GM18508 (cell line): ENCODE data around the gene APC2.

ENCODE experiments used
- ATAC-seq: cut with Tn5 transposase; IDR thresholded peaks from one replicate; pipeline ENCODE4 v1.9.1; 2021; ENCODE audit warnings: moderate number of reproducible peaks; ENCODE audit not compliant: insufficient read depth, unreplicated experiment

Gene APC2

DNA sequence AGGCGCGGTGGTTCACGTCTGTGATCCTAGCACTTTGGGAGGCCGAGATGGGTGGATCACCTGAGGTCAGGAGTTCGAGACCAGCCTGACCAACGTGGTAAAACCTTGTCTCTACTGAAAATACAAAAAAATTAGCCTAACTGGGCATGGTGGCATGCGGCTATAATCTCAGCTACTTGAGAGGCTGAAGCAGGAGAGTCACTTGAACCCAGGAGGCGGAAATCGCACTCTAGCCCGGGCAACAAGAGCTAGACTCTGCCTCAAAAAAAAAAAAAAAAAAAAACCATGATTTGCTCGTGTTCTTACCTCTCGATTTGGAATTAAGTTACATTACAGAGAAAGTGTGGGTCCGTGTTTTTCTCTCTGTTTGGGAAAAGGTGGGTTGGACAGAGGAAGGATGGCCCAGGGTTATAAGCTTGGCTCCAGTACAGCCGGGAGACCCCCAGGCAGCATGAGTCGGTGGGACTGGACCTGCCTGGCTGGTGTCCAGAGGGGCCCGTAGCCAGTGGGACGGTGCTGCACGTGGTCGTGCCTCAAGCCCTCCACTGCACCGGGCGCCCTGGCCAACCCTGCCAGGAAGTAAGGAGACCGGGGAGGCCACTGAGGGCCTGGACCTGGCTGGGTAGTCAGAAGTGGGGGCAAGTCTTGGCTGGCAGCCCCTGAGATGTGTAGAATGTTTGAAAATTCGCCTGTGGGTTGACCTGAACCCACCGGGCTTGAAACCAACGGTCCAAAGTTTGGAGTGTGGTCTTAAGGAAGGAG is 8.1 kb upstream of the APC2 start:
- ATAC-seq: no peak

DNA sequence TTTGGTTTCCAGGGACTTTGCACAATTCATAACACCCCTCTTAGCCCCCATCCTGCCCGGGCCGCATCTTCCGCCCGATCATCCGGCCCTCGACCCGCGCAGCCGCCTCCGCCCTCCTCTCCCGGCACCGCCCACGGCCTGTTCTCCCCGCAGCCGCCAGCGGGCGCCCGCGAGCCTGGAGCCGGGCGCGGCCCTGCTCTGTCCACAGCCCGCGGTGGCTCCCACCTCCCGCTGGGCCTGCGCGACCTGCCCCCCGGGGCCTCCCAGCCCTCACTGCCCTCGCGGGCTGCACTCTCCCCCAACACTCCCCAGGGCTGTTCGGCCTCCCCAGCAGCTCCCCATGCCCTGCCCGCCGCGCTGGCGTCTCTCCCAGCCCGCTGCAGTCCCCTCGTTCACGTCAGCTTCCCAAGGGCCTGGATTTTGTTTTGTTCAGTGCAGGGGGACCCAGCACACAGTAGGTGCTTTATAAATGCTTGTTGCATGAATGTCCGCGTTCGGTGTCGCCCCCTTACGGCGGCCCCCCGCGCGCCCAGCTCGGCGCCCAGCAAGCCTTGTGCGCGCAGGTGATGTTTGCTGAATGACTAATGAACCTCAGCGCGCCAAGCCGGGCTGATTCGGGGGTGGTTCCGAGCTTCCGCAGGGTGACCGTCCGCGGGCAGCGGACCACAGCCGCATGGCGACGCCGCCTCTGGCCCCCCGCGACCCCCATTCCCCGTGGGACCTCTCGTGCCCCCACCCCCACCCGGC is 4.6 kb upstream of the APC2 start:
- ATAC-seq: no peak

DNA sequence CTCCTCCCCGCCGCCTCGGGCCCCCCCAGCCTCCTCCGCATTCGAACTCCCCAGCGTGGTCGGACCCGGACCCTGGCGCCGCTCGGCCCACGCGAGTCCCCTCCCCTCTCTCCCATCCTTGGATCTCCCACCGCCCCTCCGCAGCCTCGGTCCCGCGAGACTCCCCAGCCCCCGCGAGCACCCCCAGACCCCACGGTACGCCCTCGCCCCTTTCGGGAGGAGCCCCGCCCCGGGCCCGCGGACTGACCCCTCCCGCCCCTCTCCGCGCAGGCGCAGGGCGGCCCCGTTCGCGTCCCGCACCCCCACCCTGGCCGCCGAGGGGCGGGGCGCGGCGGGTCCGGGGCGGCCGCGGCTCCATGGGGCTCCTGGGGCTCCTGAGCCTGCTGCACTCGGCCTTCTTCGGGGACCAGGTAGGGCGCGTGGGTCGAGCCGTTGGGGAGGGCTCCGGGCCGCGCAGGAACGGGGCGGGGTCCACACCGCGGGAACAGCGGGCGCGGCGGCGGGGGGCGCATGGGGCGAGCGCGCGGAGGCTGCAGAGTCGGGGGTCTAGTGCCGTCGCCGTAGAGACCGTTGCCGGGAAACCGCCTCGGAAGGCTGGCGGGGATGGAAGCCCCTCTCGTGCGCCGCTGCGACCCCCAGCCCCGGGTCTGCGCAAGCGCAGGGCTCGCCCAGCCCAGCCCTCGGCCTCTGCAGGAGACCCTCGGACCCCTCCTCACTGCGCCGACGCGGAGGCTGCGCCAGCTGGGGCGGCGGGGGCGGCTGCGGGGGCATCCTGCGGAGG is 3.8 kb upstream of the APC2 start:
- no peak for ATAC-seq

DNA sequence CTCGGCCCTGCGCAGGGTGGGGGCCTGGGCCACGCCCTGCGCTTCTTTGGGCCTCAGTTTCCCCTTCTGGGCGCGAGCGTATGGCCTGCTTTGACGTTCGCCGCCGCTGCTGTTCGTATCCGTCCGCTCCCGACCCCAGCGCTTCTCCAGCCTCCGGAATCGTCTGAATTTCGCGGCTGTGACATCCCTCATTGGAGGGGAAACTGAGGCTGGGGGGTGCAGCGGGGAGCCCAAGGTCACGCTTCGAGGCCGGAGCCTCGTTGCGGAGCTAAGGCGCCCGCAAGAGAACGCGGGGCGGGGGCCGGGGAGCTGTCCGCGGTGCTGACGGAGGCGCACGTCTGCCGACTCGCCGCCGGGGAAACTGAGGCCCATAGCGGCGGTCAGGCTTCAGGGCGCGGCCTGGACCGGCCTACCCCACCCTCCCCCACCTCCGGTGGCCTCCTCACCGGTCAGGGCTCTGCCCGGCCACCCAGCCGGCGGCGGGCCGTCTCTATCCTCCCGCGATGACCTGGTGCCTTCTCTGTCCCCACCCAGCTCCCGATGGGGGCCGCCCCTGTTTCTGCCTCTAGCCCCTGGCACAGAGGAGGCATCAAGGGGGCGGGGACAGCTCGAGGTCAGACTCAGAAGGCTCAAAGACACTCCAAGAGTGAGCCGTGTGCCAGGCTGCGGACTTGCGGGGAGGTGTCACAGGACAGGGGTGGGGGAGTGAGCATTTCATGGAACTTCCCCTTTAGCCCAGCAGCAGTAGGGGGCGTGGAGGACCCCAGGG is 3.0 kb upstream of the APC2 start:
- ATAC-seq: no peak

DNA sequence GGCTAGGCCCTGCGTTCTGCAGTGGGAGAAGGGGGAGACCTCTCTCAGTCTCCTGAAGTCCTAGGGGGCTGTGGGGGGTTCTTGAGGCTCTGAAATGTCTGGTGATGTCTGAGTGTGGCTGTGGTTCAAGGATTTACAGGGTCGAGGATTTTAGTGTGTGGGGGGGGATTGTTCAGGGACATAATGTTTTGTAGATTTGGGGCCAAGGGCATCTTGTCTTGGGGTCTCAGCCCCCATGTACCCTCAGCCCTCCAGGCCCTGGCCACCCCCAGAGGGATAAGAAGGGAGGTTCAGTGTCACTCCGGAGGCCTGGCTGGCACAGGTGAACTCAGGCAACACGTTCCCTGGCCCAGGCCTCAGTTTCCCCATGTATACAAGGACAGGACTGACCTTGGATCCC is 2.4 kb upstream of the APC2 start:
- no peak for ATAC-seq

DNA sequence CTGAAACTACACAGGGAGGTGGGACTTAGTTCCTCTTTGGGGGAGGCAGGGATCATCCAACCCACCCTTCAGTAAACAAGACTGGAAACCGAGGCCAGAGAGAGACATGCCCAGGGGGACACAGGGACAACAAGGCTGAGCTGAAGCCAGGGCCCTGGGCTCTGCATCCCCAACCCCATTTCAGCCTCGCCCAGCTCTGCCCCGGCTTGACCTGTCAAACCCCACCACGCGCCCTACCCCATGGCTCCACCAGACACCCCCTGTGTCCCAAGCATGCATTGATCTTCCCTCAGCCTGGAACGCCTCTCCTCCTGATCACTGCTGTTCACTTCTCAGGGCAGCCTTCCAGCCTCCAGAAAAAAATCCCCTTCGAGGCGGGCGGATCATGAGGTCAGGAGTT is 2.0 kb upstream of the APC2 start:
- no peak for ATAC-seq

DNA sequence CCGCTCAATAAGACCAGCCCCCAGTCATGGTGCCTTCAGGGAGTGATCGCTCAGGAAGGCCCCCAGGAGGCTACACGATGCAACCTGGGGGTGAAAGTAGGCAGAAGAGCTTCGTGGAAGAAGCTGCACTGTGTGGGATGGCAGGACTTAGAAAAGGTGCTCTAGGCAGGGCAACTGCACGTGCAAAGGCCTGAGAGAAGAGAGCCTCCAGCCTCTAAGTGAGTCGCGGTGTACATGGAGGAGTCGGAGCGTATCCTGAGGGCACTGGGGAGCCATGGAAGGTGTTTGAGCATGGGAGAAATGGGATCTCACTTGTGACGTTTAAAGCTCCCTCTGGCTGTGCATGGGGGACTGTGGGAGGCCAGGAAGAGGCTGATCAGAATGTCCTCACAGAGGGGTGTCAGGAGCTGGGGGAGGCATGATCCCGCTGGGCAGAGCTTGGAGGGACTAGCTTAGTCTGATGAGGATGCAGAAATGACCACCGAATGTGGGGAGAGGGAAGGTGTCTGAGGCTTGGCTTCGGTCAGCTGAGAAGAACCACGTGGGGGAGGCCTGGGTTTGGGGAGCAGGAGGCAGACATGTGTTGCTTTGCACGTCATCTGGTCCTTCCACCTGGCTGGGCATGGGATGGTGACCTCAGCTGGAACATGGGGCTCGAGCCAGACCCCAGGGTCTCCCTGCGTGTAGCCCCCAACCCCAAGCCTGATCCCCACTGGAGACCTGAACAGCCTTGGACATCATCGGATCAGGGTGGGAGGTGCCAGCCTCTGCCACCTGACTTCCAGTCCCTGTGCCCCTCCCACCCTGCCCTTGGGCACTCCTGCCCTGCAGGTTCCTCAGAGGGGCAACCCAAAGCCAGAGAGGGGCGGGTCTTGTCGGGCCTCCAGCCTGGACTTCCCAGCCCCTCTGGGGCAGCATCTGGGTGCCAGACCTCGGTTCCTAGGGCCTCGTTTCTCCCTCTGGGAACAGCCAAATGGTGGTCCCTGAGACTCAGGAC is 1.1 kb downstream of the APC2 start:
- no peak for ATAC-seq

DNA sequence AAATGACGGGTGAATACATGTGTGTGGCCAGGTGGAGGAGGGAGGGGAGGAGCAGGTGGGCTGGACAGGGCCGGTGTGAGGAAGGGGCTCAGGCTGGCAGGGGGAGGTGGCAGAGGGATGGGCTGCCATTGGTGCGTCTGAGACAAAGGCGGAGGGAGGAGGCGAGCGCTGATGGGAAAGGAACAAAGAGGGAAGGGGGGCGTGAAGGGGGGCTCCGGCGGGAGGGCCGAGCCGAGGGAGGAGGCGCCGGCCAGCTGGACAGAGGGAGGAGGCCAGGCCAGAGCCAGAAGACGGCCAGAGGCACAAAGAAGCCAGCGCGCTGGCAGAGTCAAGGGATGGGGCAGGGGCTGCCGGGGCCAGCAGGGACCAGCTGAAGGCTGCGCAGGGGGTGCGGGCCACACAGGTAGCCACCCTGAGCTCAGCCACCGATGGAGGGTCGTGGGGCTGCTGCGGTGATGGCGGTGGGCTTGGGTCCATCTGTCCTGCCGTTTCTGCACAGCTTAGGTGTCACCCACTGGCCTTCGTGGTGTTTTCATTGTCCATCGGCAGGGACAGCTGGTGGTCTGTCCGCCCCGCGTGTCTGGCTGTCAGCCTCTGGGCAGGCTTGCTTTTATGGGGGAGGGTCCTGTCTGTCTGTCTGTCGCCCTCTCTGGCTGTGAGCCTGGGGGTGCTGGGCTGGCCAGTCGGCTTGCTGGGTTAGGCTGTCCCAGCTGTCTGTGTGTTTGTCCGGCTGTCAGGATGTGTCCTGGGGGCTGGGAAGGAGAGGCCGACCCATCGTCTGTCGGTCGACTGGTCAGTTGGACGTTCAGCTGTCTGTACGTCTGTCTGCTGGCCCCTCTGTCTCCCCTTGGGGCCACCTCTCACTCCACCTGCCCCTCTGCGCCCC is 2.2 kb downstream of the APC2 start:
- no peak for ATAC-seq

DNA sequence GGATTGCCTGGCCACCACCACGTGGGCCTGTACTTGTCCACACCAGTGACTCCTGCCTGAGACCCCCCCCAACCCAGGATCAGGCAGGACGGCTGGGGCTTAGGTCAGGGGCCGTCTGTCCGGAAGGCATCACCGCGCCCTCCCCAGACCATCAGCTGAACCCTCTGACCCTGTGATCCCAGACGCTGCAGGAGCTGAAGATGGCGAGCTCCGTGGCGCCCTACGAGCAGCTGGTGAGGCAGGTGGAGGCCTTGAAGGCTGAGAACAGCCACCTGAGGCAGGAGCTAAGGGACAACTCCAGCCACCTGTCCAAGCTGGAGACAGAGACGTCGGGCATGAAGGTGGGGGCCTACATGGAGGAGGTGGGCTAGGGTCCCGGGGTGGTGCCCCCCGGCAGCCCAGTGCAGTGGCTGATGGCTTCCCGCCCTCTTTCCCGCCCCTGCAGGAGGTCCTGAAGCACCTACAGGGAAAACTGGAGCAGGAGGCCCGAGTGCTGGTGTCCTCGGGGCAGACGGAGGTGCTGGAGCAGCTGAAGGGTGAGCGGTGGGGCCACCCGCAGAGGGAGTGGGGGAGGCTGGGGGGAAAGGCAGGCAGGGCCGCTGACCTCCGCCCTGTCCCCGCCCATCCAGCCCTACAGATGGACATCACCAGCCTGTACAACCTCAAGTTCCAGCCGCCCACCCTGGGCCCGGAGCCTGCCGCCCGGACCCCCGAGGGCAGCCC is 3.0 kb downstream of the APC2 start:
- ATAC-seq: no peak

DNA sequence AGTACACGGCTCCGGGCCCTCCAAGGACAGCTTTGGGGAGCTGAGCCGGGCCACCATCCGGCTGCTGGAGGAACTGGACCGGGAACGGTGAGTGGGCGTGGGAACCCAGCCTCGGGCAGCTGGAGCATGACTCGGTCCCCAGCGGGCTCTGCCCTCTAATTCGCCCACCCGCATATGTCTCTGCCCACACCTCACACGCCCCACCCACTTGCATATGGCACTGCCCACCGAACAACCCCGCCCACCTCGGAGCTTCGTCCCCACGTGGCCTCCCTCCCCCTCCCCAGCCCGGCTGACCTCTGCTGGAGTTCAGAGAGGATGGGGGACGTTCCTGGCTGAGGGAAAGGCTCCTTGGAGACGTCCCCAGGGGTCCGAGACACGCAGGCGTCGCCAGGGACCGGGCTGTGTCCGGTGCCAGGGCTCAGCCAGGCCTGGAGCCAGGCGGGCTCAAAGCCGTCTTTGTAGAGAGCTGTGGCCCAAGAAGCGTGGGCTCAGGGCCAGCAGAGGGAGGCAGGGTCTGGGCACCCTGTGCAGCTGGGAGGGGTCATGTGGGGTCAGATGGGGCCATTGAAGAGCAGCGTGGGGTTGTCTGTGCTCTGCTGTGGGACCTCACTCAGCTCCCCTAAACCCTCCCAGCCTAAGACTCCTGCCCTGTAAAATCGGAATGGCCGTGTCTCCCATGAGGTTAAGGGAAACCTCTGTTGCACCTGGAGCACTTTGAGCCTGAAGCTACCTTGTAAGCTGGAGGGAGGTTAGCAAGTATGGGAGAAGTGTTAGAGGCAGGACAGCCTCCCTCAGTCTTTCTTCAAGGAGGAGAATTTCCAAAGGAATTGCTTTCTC is 3.8 kb downstream of the APC2 start:
- ATAC-seq: no peak

DNA sequence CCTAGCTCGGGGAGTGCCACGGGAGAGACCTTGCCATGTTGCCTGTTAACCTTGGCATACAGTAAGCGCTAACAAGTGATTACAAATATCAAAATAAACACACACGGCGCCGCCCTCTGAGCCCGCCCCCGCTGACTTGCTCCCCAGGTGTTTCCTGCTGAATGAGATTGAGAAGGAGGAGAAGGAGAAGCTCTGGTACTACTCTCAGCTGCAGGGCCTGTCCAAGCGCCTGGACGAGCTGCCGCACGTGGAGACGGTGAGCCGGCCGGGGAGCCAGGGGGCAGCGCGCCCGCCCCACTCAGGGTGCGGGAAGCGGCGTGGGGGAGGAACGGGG is 5.0 kb downstream of the APC2 start:
- no peak for ATAC-seq

DNA sequence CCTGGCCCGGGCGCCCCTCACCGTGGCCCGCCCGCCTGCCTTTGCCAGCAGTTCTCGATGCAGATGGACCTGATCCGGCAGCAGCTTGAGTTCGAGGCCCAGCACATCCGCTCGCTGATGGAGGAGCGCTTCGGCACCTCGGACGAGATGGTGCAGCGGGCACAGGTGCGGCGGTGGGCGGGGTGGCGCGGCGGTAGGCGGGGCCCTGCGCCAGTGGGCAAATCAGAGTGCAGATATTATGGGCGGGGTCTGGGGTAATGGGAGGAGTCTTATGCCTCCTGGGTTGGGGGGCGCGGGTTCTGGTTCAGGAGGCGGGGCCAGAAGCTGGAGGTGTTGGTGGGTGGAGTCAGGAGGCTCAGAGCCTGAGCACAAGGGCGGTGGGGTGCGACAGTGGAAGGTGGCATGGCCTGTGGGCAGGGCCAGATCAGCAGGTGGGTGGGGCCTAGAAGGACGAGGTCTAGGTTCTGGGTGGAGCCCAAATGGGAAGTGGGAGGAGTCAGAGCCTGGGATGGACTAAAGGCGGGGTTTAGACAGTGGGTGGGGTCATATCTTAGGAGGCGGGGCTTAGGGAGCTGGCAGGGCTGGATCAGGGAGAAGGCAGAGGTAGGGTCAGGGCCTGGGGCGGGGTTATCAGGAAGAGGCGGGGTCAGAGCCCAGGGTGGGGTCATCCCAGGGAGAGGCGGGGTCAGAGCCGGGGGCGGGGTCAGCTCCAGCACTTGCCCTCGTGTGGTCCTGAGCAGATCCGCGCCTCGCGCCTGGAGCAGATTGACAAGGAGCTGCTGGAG is 5.6 kb downstream of the APC2 start:
- no peak for ATAC-seq

DNA sequence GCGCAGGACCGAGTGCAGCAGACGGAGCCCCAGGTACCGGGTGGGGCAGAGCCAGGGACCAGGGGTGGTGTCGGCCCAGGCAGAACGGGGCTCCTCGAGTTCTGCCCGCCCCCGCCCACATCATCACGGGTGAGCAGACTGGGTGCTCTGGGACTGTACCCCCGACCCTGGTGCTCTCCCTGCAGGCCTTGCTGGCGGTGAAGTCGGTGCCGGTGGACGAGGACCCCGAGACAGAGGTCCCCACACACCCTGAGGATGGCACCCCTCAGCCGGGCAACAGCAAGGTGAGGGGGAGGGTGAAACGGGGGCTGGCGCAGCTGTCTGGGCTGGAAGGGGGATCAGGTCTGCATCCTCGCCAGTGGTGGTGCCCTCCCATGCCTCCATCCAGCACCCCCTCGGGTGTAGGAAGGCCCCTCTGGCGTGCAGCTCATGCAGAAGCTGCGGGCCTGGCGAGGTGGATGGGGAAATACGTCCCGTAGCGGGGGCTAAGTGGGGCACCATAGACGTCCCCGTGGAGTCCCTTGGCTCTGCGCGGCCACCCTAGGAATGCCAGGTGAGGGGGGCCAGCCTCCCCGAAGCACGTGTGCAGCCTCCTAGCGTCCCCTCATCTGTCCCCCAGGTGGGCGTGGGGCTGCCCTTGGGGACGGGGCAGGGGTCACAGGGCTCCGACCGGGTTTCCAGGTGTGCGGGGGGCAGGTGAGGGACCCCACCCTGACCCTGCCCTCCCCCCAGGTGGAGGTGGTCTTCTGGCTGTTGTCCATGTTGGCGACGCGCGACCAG is 6.4 kb downstream of the APC2 start:
- no peak for ATAC-seq

DNA sequence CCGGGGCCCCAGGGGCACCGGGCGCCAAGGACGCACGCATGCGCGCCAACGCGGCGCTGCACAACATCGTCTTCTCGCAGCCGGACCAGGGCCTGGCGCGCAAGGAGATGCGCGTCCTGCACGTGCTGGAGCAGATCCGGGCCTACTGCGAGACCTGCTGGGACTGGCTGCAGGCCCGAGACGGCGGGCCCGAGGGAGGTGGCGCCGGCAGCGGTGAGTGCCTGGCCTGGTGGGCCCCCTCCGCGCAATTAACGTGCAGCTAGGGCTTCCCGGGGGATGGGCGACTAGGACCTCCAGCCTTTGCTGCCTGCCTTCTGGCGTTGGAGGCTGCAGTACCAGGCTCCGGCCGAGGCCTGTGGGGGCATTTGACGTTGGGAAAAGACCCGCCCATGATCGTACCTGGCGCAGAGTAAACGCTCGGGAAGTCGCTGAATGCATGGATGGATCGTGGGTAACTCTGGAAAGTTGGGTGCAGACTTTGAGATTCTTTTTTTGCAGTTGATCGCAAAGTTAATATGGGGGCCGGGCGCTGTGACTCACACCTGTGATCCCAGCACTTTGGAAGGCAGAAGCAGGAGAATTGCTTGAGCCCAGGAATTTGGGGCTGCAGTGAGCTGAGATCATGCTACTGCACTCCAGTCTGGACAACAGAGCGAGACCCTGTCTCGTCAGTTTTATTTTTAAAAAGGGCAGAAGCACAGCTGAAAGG is 7.3 kb downstream of the APC2 start:
- ATAC-seq: no peak

DNA sequence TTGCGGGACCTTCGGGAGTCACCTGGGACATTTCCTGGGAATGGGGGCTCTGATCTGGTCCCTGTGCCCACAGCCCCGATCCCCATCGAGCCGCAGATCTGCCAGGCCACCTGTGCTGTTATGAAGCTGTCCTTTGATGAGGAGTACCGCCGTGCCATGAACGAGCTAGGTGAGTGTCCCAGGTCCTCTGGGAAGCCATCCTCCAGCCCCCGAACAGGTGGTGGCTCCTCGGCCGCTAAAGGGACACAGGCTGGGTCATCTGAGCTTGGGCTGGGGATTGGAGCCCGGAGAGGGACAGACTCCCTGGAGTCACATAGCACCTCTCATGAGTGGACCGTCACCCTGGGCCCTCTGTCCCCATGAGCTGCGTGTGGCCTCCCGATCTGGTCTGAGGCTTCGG is 8.0 kb downstream of the APC2 start:
- ATAC-seq: no peak
